BJ (cell line): Measurements from ENCODE around the gene PDE3B. TPM values are rescaled to one million over a fixed set of nuclear protein-coding genes. Genes with fewer than 3 reads are reported as not detected.
A peak's percentile ranks its signal among the peaks of the same experiment; 100 is the strongest.

ENCODE experiments used
- CTCF ChIA-PET: fragments of 350-600 bp; formaldehyde crosslinking; extraction: SDS; loops from one replicate; lab custom pipeline; 2021; ENCODE audit warnings: antibody characterized with exemption, inconsistent platforms; lab: Yijun Ruan, JAX
- POLR2A ChIA-PET: fragments of 300-600 bp; sonication (Branson Sonifier 250); formaldehyde crosslinking; extraction: SDS; loops from one replicate; lab custom pipeline; 2021; ENCODE audit warnings: antibody characterized with exemption; lab: Charles Lee
- DNase-seq: peaks from one replicate; pipeline ENCODE4 v3.0.0-alpha.2; 2011; ENCODE audit warnings: low read depth
- H3K27me3 ChIP-seq: 2 replicates; pipeline ENCODE4 v1.6.0; 2011; ENCODE audit warnings: low read length; ENCODE audit not compliant: control insufficient read depth, insufficient read depth
- H3K36me3 ChIP-seq: 2 replicates; pipeline ENCODE4 v1.5.1; 2011; ENCODE audit warnings: low read length; ENCODE audit not compliant: control insufficient read depth, insufficient read depth
- H3K4me3 ChIP-seq: 2 replicates; pipeline ENCODE4 v1.5.1; 2011; ENCODE audit warnings: low read depth, mild to moderate bottlenecking, control low read depth, low read length
- polyA plus RNA-seq: library from polyadenylated mRNA; depleted of rRNA; stranded (reverse); fragments of >200 nt; gene quantifications from 2 replicates; pipeline ENCODE4 v1.2.3, GENCODE V29; 2011
- TF ChIP-seq, protein P1 (sequence below): IDR thresholded peaks from 2 replicates; pipeline ENCODE4 v1.5.1; 2011; ENCODE audit warnings: low read depth, mild to moderate bottlenecking, control low read depth, inconsistent platforms, low read length, moderate library complexity; ENCODE audit not compliant: insufficient read depth

Gene PDE3B
- polyA plus RNA-seq, 1 experiment = 0.06 TPM

GRCh38 chr11:14905104-14906033 is 261.8 kb downstream of the PDE3B start:
- H3K36me3 ChIP-seq = no peaks in the 10 kb centered on the region
- peak overlapping the region; percentile 42 for H3K4me3 ChIP-seq
- POLR2A ChIA-PET = no interaction called here
- no peaks in the 10 kb centered on the region for H3K27me3 ChIP-seq
- DNase-seq = no peak
- CTCF ChIA-PET = interaction anchor here (0.6 to 7.3 kb wide), 15 partner anchors 10 to 442 kb away, joined by 3 to 129 read pairs (median 6); partner anchors contain the start of genes CALCB and CYP2R1
- TF ChIP-seq, protein P1, sequence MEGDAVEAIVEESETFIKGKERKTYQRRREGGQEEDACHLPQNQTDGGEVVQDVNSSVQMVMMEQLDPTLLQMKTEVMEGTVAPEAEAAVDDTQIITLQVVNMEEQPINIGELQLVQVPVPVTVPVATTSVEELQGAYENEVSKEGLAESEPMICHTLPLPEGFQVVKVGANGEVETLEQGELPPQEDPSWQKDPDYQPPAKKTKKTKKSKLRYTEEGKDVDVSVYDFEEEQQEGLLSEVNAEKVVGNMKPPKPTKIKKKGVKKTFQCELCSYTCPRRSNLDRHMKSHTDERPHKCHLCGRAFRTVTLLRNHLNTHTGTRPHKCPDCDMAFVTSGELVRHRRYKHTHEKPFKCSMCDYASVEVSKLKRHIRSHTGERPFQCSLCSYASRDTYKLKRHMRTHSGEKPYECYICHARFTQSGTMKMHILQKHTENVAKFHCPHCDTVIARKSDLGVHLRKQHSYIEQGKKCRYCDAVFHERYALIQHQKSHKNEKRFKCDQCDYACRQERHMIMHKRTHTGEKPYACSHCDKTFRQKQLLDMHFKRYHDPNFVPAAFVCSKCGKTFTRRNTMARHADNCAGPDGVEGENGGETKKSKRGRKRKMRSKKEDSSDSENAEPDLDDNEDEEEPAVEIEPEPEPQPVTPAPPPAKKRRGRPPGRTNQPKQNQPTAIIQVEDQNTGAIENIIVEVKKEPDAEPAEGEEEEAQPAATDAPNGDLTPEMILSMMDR = peak; percentile 37

GRCh38 chr11:14906578-14906977 is 263.0 kb downstream of the PDE3B start:
- TF ChIP-seq, protein P1 = no peak
- CTCF ChIA-PET = interaction anchor here (0.7 to 7.3 kb wide), 19 partner anchors 8 to 372 kb away, joined by 3 to 129 read pairs (median 8); partner anchors contain the start of genes CALCB and CYP2R1
- no peaks in the 10 kb centered on the region for H3K27me3 ChIP-seq
- DNase-seq = no peak
- POLR2A ChIA-PET = no interaction called here
- no peak overlapping the region for H3K4me3 ChIP-seq
- H3K36me3 ChIP-seq = no peaks in the 10 kb centered on the region

- TF ChIP-seq, protein P1 = no peak
- no peaks in the 10 kb centered on the region for H3K27me3 ChIP-seq
- ChIA-PET CTCF (interaction anchor here (0.7 to 7.3 kb wide), 26 partner anchors 8 to 375 kb away, joined by 3 to 129 read pairs (median 6); partner anchors contain the start of genes CALCB and CYP2R1), POLR2A (no interaction called here)
- no peaks in the 10 kb centered on the region for H3K36me3 ChIP-seq
- DNase-seq = no peak
- H3K4me3 ChIP-seq = no peak overlapping the region
Observed at GRCh38 chr11:14906993-14907392, 263.4 kb downstream of the PDE3B start.

GRCh38 chr11:14907411-14908213 is 264.0 kb downstream of the PDE3B start:
- CTCF ChIA-PET = interaction anchor here (0.6 to 7.3 kb wide), 56 partner anchors 7 to 1658 kb away, joined by 3 to 129 read pairs (median 5); partner anchors contain the start of genes CALCB, CYP2R1 and PSMA1
- POLR2A ChIA-PET = no interaction called here
- TF ChIP-seq, protein P1 = peak; percentile 76
- Histone ChIP-seq H3K4me3 (no peak overlapping the region), H3K27me3 (no peaks in the 10 kb centered on the region), H3K36me3 (no peaks in the 10 kb centered on the region)
- DNase-seq = no peak
